Activated CD8-positive, alpha-beta memory T cell treated with anti-CD3 and anti-CD28 coated beads for 1 hour (primary cell): Measurements from ENCODE around the gene RARG.
A peak's percentile ranks its signal among the peaks of the same experiment; 100 is the strongest.

Experiments used
- DNase-seq, 2 donors: peaks; one replicate each; pipeline ENCODE4 v3.0.0-alpha.2; 2020; ENCODE audit warnings: low read depth in 1 of 2; ENCODE audit errors: extremely low read depth in 1 of 2

The RARG gene

GRCh38 chr12:53231921-53232645, at the start of gene RARG:
RARG (minus strand) TSS chr12:53232209; CDS start chr12:53227545, 4,664 bp downstream.
- peak; percentile 46 to 50 for DNase-seq

GRCh38 chr12:53279888-53280498, 48.0 kb upstream of the RARG start:
- DNase-seq = no peak

GRCh38 chr12:53279283-53279869, 47.4 kb upstream of the RARG start:
- no peak for DNase-seq

- no peak for DNase-seq
Measured at GRCh38 chr12:53277981-53278380, 46.0 kb upstream of the RARG start.

- DNase-seq = no peak
Measured at GRCh38 chr12:53276511-53276910, 44.5 kb upstream of the RARG start.

DNA sequence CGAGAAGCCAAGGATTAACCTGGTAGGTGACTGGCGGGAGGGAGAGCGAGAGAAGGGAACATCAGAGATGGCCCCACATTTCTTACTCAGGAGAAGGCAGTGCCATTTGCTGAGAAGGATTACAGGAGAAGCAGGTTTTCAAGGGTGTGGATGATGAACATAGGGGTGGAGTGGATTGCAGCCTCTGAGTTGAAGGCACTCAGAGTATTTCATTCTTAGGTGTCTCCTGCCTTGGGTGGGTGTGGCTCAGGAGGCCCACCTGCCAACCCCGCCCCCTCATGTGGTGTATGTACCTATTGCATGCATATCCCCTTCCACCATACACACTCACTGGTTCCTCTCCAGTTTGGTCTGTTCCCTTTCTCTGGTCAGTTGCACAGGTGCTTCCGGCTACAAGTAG, 42.4 kb upstream of the RARG start:
- no peak for DNase-seq

DNA sequence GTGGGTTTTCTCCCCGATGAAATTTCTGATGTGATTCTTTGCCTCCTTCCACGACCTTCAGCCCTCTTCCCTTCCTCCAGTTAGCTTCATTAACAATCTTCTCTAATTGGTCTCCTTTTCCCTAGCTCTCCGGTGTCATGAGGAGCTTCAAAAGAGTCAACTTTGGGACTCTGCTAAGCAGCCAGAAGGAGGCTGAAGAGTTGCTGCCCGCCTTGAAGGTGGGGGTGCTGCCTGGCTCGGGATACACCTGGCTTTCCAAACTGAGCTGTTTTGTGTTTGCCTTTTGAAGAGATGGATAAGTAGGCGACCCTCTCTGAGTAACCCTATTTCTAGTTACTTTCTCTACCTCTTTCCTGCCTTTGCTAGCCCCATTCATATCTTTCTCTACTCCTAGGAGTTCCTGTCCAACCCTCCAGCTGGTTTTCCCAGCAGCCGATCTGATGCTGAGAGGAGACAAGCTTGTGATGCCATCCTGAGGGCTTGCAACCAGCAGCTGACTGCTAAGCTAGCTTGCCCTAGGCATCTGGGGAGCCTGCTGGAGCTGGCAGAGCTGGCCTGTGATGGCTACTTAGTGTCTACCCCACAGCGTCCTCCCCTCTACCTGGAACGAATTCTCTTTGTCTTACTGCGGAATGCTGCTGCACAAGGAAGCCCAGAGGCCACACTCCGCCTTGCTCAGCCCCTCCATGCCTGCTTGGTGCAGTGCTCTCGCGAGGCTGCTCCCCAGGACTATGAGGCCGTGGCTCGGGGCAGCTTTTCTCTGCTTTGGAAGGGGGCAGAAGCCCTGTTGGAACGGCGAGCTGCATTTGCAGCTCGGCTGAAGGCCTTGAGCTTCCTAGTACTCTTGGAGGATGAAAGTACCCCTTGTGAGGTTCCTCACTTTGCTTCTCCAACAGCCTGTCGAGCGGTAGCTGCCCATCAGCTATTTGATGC, 36.9 kb upstream of the RARG start:
- no peak for DNase-seq

GRCh38 chr12:53267999-53268629, 36.1 kb upstream of the RARG start, which contains the start of gene ESPL1:
ESPL1 (plus strand) TSS chr12:53268299; CDS start chr12:53268767, 468 bp downstream.
- peak; percentile 54 to 73 for DNase-seq

DNA sequence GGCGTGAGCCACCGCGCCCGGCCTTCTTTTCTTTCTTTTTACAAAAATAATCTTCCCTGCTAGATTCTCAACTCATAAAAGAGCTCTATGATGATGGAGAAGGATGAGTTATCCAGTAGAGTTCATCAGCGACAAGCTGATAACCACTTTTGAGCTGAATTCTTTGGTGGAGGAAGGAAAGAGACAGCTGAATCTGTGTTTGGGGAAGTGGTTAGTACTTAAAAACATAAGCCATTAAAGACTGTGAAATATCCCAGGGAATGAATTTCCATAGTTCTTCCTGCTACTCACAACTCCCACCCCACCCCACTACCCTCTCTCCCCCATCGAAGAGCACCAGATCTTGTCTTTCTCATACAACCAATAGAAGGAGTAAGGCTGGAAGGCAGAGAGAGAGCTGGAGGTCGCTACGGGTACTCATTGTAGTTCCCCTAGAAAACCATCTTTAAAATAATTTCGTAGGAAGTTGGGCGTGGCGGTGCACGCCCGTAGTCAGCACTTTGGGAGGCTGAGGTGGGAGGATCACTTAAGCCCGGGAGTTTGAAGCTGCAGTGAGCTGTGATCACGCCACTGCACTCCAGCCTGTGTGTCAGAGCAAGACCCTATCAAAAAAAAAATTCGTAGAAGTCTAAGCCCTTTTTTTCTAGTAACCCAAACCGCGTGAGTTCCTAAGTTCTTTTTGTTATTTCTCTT, 35.4 kb upstream of the RARG start:
- no peak for DNase-seq

- DNase-seq = no peak
Measured at GRCh38 chr12:53265783-53266182, 33.8 kb upstream of the RARG start.

DNA sequence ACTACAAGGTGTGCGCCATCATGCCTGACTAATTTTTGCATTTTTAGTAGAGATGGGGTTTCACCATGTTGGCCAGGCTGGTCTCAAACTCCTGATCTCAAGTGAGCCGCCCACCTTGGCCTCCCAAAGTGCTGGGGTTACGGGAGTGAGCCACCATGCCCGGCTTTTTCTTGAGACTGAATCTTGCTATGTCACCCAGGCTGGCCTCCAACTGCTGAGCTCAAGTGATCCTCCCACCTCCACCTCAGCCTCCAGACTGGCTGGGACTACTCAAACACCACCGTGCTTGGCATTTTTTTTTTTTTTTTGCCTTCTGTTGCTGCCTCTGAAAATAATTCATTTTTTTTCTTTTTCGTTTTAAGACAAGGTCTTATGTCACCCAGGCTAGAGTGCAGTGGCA, 27.9 kb upstream of the RARG start:
- DNase-seq = no peak

DNA sequence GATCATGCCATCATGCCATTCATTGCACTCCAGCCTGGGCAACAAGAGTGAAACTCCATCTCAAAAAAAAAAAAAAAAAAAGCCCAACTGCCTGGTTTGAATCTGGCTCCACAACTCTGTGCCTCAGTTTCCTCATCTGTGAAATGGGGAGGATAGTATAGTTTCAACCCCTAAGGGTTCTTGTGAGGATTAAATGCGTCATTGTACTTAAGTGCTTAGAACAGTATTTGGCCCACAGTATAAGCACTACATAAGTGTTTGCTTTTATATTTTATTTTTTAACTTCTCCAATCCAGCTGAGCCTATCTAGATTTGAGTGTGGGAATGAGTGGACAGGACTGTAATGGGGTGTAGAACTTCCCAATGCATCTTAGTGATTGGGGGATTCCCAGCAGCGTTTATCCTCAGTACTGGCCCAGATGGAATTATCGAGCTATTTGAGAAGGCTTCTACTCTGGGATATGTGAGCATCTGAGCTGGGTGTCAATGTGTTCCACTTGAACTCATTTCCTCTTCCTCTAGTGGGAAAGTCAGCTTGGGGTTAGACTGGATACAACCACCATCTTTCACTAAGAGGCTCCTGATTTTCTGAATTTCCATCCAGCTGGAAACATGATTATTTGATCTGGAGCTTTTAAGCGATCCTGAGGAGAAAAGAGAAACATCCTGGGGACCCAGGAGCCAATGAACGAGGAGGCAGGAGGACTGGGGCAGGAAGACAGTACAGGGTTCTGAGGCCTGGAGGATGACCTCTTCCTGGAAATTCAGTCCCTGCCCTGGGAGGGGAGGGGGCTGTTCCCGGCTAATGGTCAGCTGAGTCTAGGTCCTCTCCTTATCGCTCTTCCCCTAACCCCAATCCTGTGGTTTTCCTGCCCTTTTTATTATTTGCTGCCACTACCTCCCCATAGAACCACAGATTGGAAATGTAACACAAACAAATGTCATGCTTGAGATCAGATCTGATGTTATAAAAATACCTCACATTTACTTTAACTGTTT, 26.8 kb upstream of the RARG start:
- no peak for DNase-seq

DNA sequence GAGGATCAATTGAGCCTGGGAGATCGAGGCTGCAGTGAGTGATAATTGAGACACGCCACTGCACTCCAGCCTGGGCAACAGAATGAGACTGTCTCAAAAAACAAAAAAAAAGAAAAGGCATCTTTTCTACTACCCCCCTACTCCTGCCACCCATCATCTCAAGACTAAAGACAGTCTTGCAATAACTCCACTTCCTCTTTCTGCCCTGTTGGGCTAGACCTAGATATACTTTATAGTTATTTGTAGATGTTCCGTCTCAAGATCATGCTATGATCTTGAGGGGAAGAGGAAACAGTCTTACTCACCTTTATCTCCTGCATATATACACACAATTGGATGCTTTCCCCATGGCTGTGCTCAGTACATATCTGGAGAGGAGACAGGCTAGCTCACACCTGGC, 24.0 kb upstream of the RARG start:
- no peak for DNase-seq

GRCh38 chr12:53254816-53255545, 23.0 kb upstream of the RARG start:
- no peak for DNase-seq

DNA sequence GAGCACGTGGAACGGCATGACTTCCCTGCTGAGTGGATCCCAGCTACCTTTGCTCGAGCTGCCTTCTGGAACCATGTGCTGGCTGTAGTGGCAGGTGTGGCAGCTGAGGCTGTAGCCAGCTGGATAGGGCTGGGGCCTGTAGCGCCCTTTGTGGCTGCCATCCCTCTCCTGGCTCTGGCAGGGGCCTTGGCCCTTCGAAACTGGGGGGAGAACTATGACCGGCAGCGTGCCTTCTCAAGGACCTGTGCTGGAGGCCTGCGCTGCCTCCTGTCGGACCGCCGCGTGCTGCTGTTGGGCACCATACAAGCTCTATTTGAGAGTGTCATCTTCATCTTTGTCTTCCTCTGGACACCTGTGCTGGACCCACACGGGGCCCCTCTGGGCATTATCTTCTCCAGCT, 21.3 kb upstream of the RARG start:
- DNase-seq = no peak

- no peak for DNase-seq
Measured at GRCh38 chr12:53252349-53252916, 20.4 kb upstream of the RARG start.

DNA sequence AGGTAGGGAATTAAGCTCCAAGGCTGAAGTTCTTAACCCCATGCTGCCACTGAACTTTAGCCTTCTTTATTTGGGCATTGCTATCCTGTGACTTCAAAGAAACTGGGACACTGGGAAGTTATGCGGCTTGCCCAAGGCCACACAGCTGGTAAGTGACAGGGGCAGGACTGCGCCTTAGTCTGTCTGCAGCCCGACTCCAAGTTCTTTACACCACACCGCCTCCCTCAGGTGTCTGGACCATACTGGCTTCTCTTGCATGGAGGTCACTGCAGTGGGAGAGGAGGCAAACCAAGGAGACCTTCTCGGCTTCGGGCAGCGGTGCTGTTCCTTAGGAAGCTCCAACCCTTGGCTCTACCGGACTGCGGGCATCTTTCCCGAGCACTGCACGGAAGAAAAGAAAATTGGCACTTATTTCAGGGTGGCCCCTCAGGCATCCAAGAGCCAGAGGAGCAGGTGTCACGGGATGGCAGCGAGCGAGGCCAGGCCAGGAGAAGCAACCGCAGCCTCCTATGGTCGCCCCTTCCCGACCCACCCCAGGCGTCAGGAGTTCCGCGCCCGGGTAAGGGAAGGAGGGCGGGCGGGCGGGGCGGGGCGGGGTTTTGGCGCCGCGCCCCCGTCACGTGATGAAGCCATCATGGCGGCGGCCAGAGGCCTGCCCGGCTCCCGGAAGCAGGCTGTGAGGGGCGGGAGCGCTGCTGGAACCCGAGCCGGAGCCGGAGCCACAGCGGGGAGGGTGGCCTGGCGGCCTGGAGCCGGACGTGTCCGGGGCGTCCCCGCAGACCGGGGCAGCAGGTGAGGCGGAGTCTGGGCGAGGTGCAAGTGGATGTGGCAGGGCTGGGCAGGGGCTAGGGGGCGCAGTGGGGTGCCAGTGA, 19.7 kb upstream of the RARG start:
- peak in 1 of 2 donors; percentile 57 for DNase-seq
